Stomach (tissue), 9 donors: ENCODE data around the gene AGPS. TPM values are rescaled to one million over a fixed set of nuclear protein-coding genes. Genes with fewer than 3 reads are reported as not detected.

Source experiments
- DNase-seq, 2 donors: peaks; one replicate each; pipeline versions ENCODE4 v3.0.0 to v3.0.0-alpha.2; 2013 to 2019
- H3K27ac ChIP-seq, 5 donors: fragments of 200-600 bp in 4 of 5; sonication (generic) in 4 of 5; one replicate each; pipeline ENCODE4 v1.5.1; 2013 to 2019; ENCODE audit warnings: mild to moderate bottlenecking in 1 of 5, moderate library complexity in 1 of 5
- H3K27me3 ChIP-seq, 3 donors: fragments of 200-600 bp; sonication (generic); one replicate each; pipeline ENCODE4 v1.5.1; 2017 to 2019; ENCODE audit warnings: mixed run types in 1 of 3
- H3K36me3 ChIP-seq, 4 donors: fragments of 200-600 bp; sonication (generic); 1 replicate in 3 of 4; 2 replicates in 1 of 4; pipeline ENCODE4 v1.5.1; 2016 to 2019
- H3K4me1 ChIP-seq, 4 donors: fragments of 200-600 bp; sonication (generic); one replicate each; pipeline ENCODE4 v1.5.1; 2016 to 2019
- H3K4me3 ChIP-seq, 4 donors: fragments of 200-600 bp; sonication (generic) in 3 of 4; one replicate each; pipeline ENCODE4 v1.5.1; 2016 to 2019; ENCODE audit warnings: mild to moderate bottlenecking in 1 of 4
- H3K9me3 ChIP-seq, 4 donors: fragments of 200-600 bp; sonication (generic); one replicate each; pipeline ENCODE4 v1.5.1; 2016 to 2019
- CTCF ChIP-seq, 7 experiments: fragments of 450-650 bp in 4 of 7; fragments of 200-600 bp in 3 of 7; sonication (generic) in 3 of 7; IDR thresholded peaks; one replicate each; pipeline ENCODE4 v1.5.1; 2016 to 2019; ENCODE audit warnings: antibody characterized with exemption in 7 of 7, control low read depth in 2 of 7, mild to moderate bottlenecking in 1 of 7
- EP300 ChIP-seq: sonication (generic); formaldehyde crosslinking; IDR thresholded peaks from one replicate; pipeline ENCODE4 v1.6.1; 2017; ENCODE audit warnings: antibody characterized with exemption
- POLR2A ChIP-seq, 4 donors: fragments of 450-650 bp; IDR thresholded peaks; one replicate each; pipeline ENCODE4 v1.6.1; 2016; ENCODE audit warnings: antibody characterized with exemption in 4 of 4, control low read depth in 2 of 4, mild to moderate bottlenecking in 1 of 4, moderate library complexity in 1 of 4
- POLR2AphosphoS5 ChIP-seq, 3 donors: sonication (generic); formaldehyde crosslinking; IDR thresholded peaks; one replicate each; pipeline ENCODE4 v1.6.1; 2016; ENCODE audit warnings: antibody characterized with exemption in 3 of 3
- WGBS, 5 donors: extraction: QIAGEN DNeasy Blood & Tissue Kit in 3 of 5; methylation state at CpG; one replicate each; pipeline versions ENCODE4 v1.1.5 to v1.1.7; 2013 to 2018; 5-methylcytosine and 5-hydroxymethylcytosine counted together
- intact Hi-C: fragments of 100-400 bp; cut with DNase I; formaldehyde crosslinking; loops from one replicate; pipeline ENCODE4 v1.15.1; 2023; ENCODE audit warnings: low total_unique reads
- polyA plus RNA-seq, 3 donors: library from polyadenylated mRNA; stranded (reverse); fragments of 200-250 nt; gene quantifications; one replicate each; pipeline ENCODE4 v1.2.3, GENCODE V29; 2013
- total RNA-seq, 5 donors: library from RNA; depleted of rRNA; stranded (reverse); fragments of >200 nt; gene quantifications; one replicate each; pipeline versions ENCODE4 v1.1.0 to v1.2.3, GENCODE V29; 2014 to 2016
- donor health status: healthy with polysubstance abuse.
- donor health status: Bipolar disorder and iron deficiency.
- donor health status: healthy.

AGPS gene
- total and polyA plus RNA-seq, 8 donors, result 4.2 to 163 (median 26.4) TPM

GRCh38 chr2:177578454-177578853, 185.9 kb downstream of the AGPS start:
- no peak for DNase-seq
- TF ChIP-seq POLR2AphosphoS5 (IDR thresholded peaks at IDR 0.05) (no peak), CTCF (IDR thresholded peaks at IDR 0.05) (no peak), EP300 (no peak), POLR2A (IDR thresholded peaks at IDR 0.05) (no peak)
- H3K4me3 ChIP-seq, result no peak overlapping the region
- no peaks in the 10 kb centered on the region for H3K27me3 ChIP-seq
- no peaks in the 10 kb centered on the region for H3K36me3 ChIP-seq
- H3K9me3 ChIP-seq, result no peaks in the 10 kb centered on the region
- intact Hi-C loops, result no loop called here
- H3K4me1 ChIP-seq, result no peaks in the 10 kb centered on the region
- no peak overlapping the region for H3K27ac ChIP-seq
- WGBS, 5 donors, result 77 to 88% (median 85%) methylated on average over 3 of the region's 3 CpGs

DNA sequence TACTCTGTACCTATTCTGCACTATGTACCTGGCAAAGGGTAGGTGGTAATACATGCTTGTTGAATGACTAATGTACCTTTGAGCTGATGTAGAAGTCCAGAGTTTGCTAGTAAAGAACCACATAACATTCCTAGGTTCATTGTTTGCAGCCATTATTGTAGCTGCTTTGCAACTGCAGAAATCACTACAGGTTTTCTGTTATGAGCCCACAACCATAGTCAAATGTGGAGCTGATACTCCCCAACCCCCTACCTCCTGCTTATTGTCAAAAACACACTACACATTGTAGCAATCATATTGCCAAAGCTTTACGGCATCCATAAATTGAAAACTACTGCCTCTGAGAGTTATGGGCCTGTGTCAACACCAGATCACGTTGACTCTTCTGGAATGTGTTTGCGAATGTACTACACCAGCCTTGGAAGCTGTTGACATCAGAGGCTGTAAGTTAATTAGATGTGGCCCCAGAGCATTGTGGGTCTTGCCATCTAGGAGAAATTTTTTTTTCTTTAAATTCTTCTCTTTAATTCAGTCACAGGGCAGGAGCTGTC, 187.0 kb downstream of the AGPS start:
- intact Hi-C loops, result no loop called here
- Histone ChIP-seq H3K4me1 (no peaks in the 10 kb centered on the region), H3K4me3 (no peak overlapping the region), H3K36me3 (no peaks in the 10 kb centered on the region), H3K27ac (no peak overlapping the region), H3K27me3 (no peaks in the 10 kb centered on the region), H3K9me3 (no peaks in the 10 kb centered on the region)
- DNase-seq, result no peak
- TF ChIP-seq POLR2A (IDR thresholded peaks at IDR 0.05) (no peak), CTCF (IDR thresholded peaks at IDR 0.05) (no peak), EP300 (no peak), POLR2AphosphoS5 (IDR thresholded peaks at IDR 0.05) (no peak)
- 63 to 81% (median 71%) methylated on average over 3 of the region's 3 CpGs for WGBS, 5 donors

DNA sequence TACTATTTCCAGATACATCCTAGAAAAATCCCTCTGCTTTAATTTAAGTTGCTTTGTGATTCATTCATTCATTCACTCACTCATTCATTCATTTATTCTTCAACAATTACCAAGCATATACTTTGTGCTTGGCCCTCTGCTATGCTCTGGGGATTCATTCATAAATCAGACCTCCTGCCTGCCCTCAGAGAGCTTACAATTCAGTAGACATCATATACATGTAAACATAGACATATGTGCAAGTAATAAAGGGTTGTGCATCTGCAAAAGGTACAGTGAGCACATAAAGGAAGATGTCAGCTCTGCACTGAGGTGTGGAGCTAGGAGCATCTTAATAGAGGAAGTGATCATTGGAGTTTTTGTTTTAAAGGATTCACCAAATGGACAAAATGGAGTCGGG, 189.4 kb downstream of the AGPS start:
- Histone ChIP-seq H3K4me1 (peaks cover 0 to 6% (median 2%) of the 10 kb centered on the region in 4 donors), H3K36me3 (no peaks in the 10 kb centered on the region), H3K27ac (no peak overlapping the region), H3K9me3 (no peaks in the 10 kb centered on the region), H3K4me3 (no peak overlapping the region), H3K27me3 (no peaks in the 10 kb centered on the region)
- 83 to 100% (median 96%) methylated on average over 1 of the region's 1 CpG for WGBS, 5 donors
- no peak for DNase-seq
- TF ChIP-seq EP300, result no peak
- no peak for TF ChIP-seq CTCF (IDR thresholded peaks at IDR 0.05)
- TF ChIP-seq POLR2A (IDR thresholded peaks at IDR 0.05), result no peak
- TF ChIP-seq POLR2AphosphoS5 (IDR thresholded peaks at IDR 0.05), result no peak
- intact Hi-C loops, result no loop called here

DNA sequence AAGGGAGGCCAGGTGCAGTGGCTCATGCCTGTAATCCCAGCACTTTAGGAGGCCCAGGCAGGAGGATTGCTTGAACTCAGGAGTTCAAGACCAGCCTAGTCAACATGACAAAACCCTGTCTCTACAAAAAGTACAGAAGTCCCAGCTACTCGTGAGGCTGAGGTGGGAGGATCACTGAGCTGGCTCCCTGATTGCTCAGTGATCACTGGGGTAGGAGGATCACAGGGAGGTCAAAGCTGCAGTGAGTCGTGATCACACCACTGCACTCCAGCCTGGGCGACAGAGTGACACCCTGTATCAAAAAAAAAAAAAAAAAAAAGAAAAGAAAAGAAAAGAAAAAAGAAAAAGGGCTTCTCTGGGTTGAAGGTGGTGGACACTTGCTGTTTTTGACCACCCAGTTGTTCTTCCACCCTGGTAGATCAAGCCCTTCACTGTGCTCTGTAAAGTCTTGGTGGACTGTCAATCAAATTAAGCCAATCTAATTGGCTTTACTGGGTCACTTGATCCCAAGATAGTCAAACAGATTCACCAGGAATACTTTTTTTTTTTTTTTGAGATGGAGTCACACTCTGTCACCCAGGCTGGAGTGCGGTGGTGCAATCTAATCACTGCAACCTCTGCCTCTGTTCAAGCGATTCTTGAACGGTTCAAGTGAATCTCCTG, 191.6 kb downstream of the AGPS start:
- intact Hi-C loops, result no loop called here
- 91 to 95% (median 94%) methylated on average over 4 to 6 of the region's 6 CpGs for WGBS, 5 donors

More for the DNA sequence above, 191.6 kb downstream of the AGPS start:
- Histone ChIP-seq H3K36me3 (no peaks in the 10 kb centered on the region), H3K27ac (no peak overlapping the region), H3K9me3 (no peaks in the 10 kb centered on the region), H3K27me3 (no peaks in the 10 kb centered on the region), H3K4me1 (peaks cover 0 to 6% (median 2%) of the 10 kb centered on the region in 4 donors), H3K4me3 (no peak overlapping the region)
- no peak for DNase-seq
- no peak for TF ChIP-seq EP300
- no peak for TF ChIP-seq POLR2AphosphoS5 (IDR thresholded peaks at IDR 0.05)
- TF ChIP-seq POLR2A (IDR thresholded peaks at IDR 0.05), result no peak
- TF ChIP-seq CTCF (IDR thresholded peaks at IDR 0.05), result no peak
